ENCODE results near the gene SLC6A12.
"Not testable (repeated sequence)": the region's sequence is repeated elsewhere in the genome, so short reads cannot be mapped to it uniquely, and the experiment has no call there.

SLC6A12 gene

DNA sequence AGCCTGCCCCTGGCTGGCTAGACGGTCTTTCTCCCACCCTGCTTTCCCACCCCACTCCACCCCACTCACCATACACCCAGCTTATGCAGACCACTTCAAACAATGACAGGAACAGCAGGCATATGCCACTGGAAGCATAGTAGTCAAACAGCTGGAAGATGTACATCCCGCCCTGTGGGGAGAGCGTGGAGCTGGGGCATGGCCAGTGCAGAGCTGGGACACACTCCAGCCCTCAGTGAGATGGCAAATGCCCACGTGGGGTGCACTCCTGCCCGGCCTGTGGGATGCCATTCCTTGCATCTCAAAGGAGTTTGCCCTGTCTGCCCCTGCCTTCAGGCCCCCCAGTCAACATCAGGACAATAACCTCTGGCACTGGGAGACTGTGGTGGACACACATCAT lies 18.8 kb downstream of the SLC6A12 start:
- DNase-seq: no peak

DNA sequence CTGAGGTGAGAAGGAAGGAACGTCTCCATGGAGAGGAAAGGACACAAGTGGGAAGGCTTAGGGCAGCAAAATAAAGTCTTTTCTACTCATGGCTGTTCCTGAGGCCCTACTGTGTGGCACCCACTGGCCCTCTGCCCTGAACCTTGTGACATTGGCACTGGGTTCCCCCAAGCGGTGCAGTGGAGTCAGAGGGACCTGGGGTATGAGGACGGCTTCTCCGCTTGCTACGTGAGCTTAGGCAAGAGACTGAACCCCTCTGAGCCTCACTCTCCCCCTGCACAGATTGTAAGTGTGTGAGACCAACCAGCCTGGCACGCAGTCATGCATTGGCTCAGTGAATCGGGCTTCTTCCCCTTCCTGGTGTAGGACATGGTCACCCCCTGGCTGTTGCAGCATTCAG lies 19.7 kb downstream of the SLC6A12 start:
- no peak for DNase-seq

- no peak for DNase-seq
Measured at GRCh38 chr12:193261-193660, 20.7 kb downstream of the SLC6A12 start.

- no peak for DNase-seq
Measured at GRCh38 chr12:191541-191940, 22.4 kb downstream of the SLC6A12 start.

DNA sequence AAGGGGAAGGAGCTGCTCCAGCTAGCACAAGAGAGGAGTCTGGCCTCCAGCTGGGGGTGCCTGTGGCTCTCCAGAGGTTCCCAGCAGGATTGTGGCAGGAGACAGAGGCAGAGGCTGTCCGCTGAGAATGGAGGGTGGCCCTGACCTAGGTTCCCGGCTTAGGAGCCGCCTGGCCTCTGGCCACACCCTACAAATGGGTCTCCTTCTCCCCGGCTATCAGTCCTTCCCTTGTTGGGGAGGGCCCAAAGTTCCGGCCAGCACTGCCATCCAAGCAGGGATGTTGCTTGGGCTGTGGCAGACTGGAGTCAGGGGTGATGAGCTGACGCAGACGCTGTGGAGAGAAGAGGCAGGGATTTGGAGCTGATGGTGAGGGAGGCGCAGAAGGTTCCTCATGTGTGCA lies 23.1 kb downstream of the SLC6A12 start:
- no peak for DNase-seq

- DNase-seq: no peak
Measured at GRCh38 chr12:189622-189962, 24.4 kb downstream of the SLC6A12 start.

DNA sequence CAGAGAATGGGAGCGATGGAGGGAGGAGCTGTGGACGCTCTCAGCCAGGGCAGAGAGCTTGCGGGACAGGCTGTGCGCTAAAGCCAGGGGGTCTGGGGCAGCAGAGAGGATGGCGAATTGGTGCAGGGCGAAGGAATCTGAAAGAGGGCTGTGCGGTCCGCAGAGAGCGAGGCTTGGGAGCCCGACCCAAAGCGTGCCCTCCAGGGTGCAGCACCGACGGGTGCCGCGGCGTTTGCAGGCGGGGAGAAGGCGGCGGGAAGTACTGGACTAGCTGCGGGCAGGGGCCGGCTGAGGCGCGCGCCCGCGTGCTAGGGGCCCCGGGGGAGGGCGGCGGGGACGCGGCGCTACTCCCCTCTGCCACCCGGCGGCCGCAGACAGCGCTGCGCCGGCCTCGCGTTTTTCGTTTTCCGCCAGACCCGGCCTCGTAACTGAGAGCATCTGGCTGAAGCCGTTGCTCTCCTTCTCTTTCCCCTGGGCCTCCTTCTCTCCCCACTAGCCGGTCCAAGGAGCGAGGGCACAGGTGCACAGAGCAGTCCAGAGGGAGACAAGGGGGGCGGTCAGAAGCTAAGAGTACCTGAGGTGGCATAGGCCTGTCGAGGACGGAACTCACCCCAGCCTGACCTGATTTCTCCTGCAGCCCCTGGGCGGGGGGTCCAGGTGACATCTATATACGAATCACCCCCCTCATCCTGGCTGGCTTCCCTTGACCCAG lies 24.9 kb downstream of the SLC6A12 start:
- DNase-seq: peak; percentile 57

DNA sequence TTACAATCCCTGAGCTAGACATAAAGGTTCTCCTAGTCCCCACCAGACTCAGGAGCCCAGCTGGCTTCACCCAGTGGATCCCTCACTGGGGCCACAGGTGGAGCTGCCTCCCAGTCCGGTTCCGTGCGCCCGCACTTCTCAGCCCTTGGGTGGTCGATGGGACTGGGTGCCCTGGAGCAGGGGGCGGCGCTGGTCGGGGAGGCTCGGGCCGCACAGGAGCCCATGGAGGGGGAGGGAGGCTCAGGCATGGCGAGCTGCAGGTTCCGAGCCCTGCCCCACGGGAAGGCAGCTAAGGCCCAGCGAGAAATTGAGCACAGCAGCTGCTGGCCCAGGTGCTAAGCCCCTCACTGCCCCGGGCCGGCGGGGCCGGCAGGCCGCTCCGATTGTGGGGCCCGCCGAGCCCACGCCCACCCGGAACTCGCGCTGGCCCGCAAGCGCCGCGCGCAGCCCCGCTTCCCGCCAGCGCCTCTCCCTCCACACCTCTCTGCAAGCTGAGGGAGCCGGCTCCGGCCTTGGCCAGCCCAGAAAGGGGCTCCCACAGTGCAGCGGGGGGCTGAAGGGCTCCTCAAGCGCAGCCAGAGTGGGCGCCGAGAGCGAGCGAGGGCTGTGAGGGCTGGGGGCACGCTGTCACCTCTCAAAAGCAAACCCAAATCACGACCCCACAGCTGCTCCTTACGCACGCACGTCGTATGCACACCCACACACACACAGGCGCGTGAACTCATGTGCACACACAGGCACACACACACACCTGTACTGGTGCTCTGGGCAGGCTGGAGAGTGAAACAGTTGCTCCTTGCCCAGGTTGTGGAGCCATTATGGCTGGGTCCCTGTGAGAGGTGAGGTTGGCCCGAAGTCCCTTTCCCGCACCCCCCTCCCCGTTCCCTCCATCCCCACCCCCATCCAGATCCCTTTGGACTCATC lies 25.7 kb downstream of the SLC6A12 start:
- DNase-seq: not testable (repeated sequence)

DNA sequence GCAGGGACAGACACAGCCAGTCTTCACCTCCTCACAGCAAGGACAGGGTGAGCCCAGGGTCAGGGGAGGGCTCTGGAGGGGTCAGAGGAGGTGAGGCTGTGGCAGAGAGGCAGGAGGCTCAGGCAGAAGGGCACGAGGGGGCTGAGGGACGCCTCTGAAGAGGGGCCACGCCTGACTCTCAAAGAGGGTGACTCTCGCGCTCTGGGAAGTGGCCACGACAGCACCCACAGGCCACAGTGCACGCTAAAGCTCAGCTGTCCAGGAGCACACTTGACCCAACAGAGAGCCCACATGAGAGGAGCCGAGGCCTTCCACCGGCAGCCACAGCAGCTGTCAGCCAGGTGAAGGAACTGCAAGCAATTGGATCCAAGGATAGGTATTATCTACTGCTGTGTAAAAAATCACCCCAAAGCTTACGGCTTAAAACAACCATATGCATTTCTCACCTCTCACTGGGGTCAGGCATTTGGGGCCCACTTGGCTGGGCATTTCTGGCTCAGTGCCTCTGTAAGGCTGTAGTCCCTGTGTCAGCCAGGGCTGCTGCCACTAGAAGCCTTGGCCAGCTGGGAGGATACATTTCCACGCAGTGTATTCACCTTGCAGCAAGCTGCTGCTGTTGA lies 27.8 kb downstream of the SLC6A12 start:
- DNase-seq: no peak

- DNase-seq: no peak
Measured at GRCh38 chr12:185576-185955, 28.4 kb downstream of the SLC6A12 start.

- no peak for DNase-seq
Measured at GRCh38 chr12:184811-185575, 29.0 kb downstream of the SLC6A12 start.

DNA sequence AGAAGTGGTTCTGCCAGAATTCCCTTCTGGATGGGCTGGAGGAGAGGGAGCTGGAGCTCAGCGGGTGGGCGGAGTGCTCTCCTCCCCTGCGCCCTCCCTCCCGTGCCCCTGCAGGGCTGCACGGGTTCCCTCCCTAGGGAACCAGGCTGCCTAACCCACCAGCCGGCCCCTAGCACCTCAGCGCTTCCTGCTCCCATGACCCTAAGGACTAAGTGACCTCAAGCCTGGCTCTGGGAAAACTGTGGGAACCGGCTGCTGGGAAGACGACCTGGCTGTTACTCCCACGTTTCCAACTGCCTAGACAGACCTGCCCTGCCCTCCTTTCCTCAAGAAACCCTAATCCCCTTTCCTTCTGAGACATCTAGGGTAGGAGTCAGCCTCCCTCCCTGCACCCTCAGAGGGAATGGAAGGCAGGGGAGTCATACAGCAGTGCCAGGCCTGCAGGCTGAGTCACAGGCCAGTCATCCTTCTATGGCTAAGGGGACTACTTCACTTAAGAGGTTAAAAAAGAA lies 31.5 kb downstream of the SLC6A12 start:
- no peak for DNase-seq

- DNase-seq: no peak
Measured at GRCh38 chr12:181921-182320, 32.0 kb downstream of the SLC6A12 start.

DNA sequence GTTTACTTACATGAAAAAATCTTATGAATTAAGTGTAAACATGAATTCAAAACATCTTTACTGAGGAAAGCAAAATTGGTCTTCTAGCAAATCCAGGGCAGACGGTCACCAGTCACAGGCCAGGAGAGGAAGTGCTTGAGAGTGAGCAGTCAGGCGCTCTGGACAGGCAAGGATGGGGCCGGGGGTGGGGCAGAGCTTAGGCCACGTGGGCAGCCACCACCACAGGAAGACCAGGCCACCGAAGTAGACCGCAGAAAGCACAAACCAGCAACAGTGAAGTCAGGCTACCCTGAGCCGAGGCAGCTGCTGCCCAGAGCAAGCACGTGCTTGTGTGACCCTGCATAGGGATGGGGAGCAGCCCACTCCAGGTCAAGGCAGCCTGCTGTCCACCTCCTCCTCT lies 33.5 kb downstream of the SLC6A12 start:
- peak; percentile 28 for DNase-seq

GRCh38 chr12:179885-180284 lies 34.1 kb downstream of the SLC6A12 start:
- DNase-seq: no peak

DNA sequence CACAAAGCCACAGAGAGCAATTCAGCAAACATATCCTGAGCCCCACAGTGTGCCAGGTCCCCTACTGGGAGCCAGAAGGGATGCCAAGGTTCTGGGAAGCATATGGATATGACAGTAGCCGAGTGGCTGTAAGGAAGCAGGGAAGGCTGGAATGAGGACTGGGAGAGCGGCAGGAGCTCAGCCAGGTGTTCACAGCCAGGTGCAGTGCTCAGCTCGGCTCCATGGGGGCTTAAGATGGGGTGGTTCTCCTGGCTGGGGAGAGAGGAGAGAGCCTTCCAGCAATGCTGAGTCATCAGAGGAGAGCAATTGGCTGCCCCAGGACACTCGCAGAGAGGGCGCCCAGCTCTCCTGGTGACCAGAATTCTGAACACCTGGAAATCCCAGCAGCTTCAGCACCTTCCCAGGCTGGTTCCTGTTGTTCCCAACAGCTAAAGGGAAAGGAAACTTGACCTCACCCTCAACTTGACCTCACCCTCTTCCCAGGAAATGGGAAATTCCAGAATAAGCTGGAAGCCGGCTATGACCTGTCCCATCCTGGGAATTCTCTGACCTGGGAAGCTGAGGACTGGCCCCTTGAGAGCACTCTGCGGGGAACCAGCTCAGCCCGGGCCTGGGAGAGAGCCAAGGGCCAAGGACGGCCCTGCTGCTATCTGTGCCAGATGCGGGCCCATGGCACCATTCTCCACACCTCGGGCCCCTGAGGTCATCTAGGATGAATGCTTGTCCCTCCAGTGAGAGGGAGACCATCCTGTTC lies 34.6 kb downstream of the SLC6A12 start:
- DNase-seq: no peak

DNA sequence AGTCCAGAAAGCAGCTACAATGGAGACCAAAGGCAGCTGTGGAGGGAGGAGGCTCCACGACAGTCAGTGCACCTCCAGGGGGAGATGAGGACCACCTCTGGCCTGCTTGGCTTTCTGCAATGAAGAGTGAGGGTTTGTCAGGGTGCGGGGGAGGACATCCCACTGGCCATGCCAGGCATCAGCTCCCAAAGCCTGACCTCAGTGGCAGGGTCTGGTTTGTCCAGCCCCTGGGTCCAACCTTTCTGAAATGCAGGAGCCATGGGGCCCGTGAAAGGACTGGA lies 35.2 kb downstream of the SLC6A12 start:
- DNase-seq: no peak

- no peak for DNase-seq
Measured at GRCh38 chr12:177980-178828, 35.8 kb downstream of the SLC6A12 start.

DNA sequence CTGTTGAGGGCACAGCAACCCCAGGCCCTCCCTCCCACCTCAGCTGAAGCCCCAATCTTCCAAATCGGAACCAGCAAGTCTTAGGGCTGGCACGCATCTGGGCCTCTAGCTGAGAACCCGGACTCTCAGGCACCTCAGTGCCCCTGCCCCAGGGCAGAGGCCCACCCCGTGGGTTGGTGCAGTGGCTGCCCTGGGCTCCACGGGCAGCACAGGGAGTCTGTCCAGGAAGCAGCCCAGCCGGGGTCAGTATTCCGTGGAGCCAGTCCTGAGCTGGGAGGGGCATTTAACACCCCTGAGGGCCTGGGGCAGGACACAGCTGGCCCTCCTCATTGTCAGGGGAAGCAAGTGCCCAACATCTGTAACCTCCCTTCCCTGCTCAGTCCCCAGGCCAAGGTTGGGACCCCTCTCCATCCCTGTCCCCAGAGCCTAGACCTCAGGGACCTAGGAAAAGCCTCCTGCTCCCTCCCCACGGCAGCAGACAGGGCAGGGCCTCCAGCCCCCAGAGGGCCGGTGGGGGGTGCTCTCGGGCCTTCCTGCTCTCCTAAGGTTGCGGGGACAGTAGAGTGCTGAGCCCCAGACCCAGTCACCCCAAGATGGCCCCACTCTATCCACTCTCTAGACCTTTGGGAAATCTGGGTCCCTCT lies 36.5 kb downstream of the SLC6A12 start:
- no peak for DNase-seq

- no peak for DNase-seq
Measured at GRCh38 chr12:176321-177181, 37.4 kb downstream of the SLC6A12 start.

Measured in activated CD4-positive, alpha-beta T cell treated with anti-CD3 and anti-CD28 coated beads, Interleukin-10, Interleukin-2, amounts not matched to agents 100 ng/mL and 50 ng/mL, durations not matched to agents 16 hours and 8 hours (primary cell).